IMR-90 (cell line): ENCODE measurements around the gene GAS7. TPM values are rescaled to one million over a fixed set of nuclear protein-coding genes. Genes with fewer than 3 reads are reported as not detected.

ENCODE experiments used
- ATAC-seq: fragments of 200-7000 bp; cut with Tn5 transposase; 2 replicates; pipeline ENCODE4 v1.9.1; 2020; ENCODE audit warnings: low read depth, mild to moderate bottlenecking, moderate library complexity
- BruUV-seq: library from RNA; stranded (reverse); fragments of 400-500 nt; replicated peaks from 2 replicates; lab custom pipeline; 2021; lab: Mats Ljungman, UMichigan
- CTCF ChIA-PET: fragments of 300-600 bp; formaldehyde crosslinking; extraction: SDS; loops from one replicate; lab custom pipeline; 2021; ENCODE audit warnings: antibody characterized with exemption; lab: Yijun Ruan, JAX
- POLR2A ChIA-PET: fragments of 300-600 bp; sonication (Branson Sonifier 250); formaldehyde crosslinking; loops from one replicate; lab custom pipeline; 2022; ENCODE audit warnings: antibody characterized with exemption; ENCODE audit not compliant: unreplicated experiment; lab: Charles Lee
- DNase-seq: peaks from one replicate; pipeline ENCODE4 v3.0.0; 2013
- H2AFZ ChIP-seq: replicated peaks from 2 replicates; pipeline ENCODE3; 2013; ENCODE audit warnings: low read length, mild to moderate bottlenecking; ENCODE audit not compliant: poor library complexity
- H2AK5ac ChIP-seq: 2 replicates; pipeline ENCODE4 v1.6.1; 2013; ENCODE audit warnings: low read depth, low read length, inconsistent platforms
- H2AK9ac ChIP-seq: replicated peaks from 2 replicates; pipeline ENCODE3; 2013; ENCODE audit warnings: mild to moderate bottlenecking, low read depth, low read length, moderate library complexity; ENCODE audit not compliant: poor library complexity
- H2BK120ac ChIP-seq: 2 replicates; pipeline ENCODE4 v1.6.1; 2013; ENCODE audit warnings: low read depth, low read length, inconsistent platforms
- H2BK15ac ChIP-seq: 3 replicates; pipeline ENCODE4 v1.6.1; 2013; ENCODE audit warnings: low read depth, low read length, inconsistent platforms
- H2BK20ac ChIP-seq: 2 replicates; pipeline ENCODE4 v1.6.1; 2013; ENCODE audit warnings: low read depth, mild to moderate bottlenecking, inconsistent platforms, low read length, moderate library complexity
- H2BK5ac ChIP-seq: 2 replicates; pipeline ENCODE4 v1.6.1; 2013; ENCODE audit warnings: mild to moderate bottlenecking, low read depth, low read length, inconsistent platforms; ENCODE audit not compliant: poor library complexity, severe bottlenecking
- H3K14ac ChIP-seq: replicated peaks from 2 replicates; pipeline ENCODE4 v1.6.1; 2013; ENCODE audit warnings: low read depth, low read length, inconsistent platforms
- H3K18ac ChIP-seq: 2 replicates; pipeline ENCODE4 v1.6.1; 2013; ENCODE audit warnings: low read depth, low read length, control low read depth
- H3K23ac ChIP-seq: 2 replicates; pipeline ENCODE4 v1.6.1; 2013; ENCODE audit warnings: low read depth, low read length, inconsistent platforms
- H3K27ac ChIP-seq: 2 replicates; pipeline ENCODE4 v1.5.1; 2013; ENCODE audit warnings: mild to moderate bottlenecking, control low read depth, low read length; ENCODE audit not compliant: insufficient read depth
- H3K27me3 ChIP-seq: 2 replicates; pipeline ENCODE4 v1.6.1; 2013; ENCODE audit warnings: low read length; ENCODE audit not compliant: control insufficient read depth, insufficient read depth
- H3K36me3 ChIP-seq: 2 replicates; pipeline ENCODE4 v1.6.1; 2013; ENCODE audit warnings: low read length, mixed read lengths; ENCODE audit not compliant: control insufficient read depth, insufficient read depth
- H3K4ac ChIP-seq: 2 replicates; pipeline ENCODE4 v1.6.1; 2013; ENCODE audit warnings: low read depth, low read length, inconsistent platforms
- H3K4me1 ChIP-seq: 2 replicates; pipeline ENCODE4 v1.6.1; 2013; ENCODE audit warnings: low read length, mixed read lengths; ENCODE audit not compliant: control insufficient read depth, insufficient read depth
- H3K4me2 ChIP-seq: 2 replicates; pipeline ENCODE4 v1.6.1; 2013; ENCODE audit warnings: low read depth, mild to moderate bottlenecking, control low read depth, low read length, moderate library complexity
- H3K4me3 ChIP-seq: 2 replicates; pipeline ENCODE4 v1.5.1; 2013; ENCODE audit warnings: low read depth, mild to moderate bottlenecking, control low read depth, low read length, moderate library complexity; ENCODE audit not compliant: insufficient read depth
- H3K56ac ChIP-seq: 2 replicates; pipeline ENCODE4 v1.6.1; 2013; ENCODE audit warnings: low read length, inconsistent platforms; ENCODE audit not compliant: insufficient read depth; ENCODE audit errors: extremely low read depth
- H3K79me1 ChIP-seq, 2 experiments: 2 replicates each; pipeline ENCODE4 v1.6.1; 2013; ENCODE audit warnings: low read length in 2 of 2, inconsistent platforms in 1 of 2, low read depth in 1 of 2
- H3K9ac ChIP-seq: 2 replicates; pipeline ENCODE4 v1.6.1; 2013; ENCODE audit warnings: low read depth, low read length, control low read depth
- H3K9me1 ChIP-seq: 2 replicates; pipeline ENCODE4 v1.6.1; 2013; ENCODE audit warnings: low read length, inconsistent platforms; ENCODE audit not compliant: insufficient read depth
- H3K9me3 ChIP-seq: 2 replicates; pipeline ENCODE4 v1.6.1; 2013; ENCODE audit warnings: low read length; ENCODE audit not compliant: control insufficient read depth, insufficient read depth
- H4K20me1 ChIP-seq: 2 replicates; pipeline ENCODE4 v1.6.1; 2013; ENCODE audit warnings: low read length, inconsistent platforms; ENCODE audit not compliant: insufficient read depth
- H4K5ac ChIP-seq: 2 replicates; pipeline ENCODE4 v1.6.1; 2013; ENCODE audit warnings: mild to moderate bottlenecking, low read depth, low read length, control low read depth
- H4K8ac ChIP-seq, 2 experiments: 2 replicates each; pipeline ENCODE4 v1.6.1; 2013; ENCODE audit warnings: low read depth in 2 of 2, low read length in 2 of 2, control low read depth in 1 of 2, inconsistent platforms in 1 of 2
- H4K91ac ChIP-seq: 2 replicates; pipeline ENCODE4 v1.6.1; 2013; ENCODE audit warnings: low read depth, low read length, inconsistent platforms; ENCODE audit not compliant: insufficient read depth
- BHLHE40 ChIP-seq: fragments of 150-350 bp; IDR thresholded peaks from 2 replicates; pipeline ENCODE4 v1.6.1; 2016; ENCODE audit warnings: mild to moderate bottlenecking, low read depth, low read length
- CEBPB ChIP-seq: IDR thresholded peaks from 2 replicates; pipeline ENCODE4 v1.6.1; 2012; ENCODE audit warnings: low read depth, low read length, improper control_type of control experiment
- CTCF ChIP-seq: conservative IDR thresholded peaks from 2 replicates; pipeline ENCODE4 v1.5.1; 2012; ENCODE audit warnings: mild to moderate bottlenecking, low read depth, low read length, improper control_type of control experiment
- MAFK ChIP-seq: IDR thresholded peaks from 2 replicates; pipeline ENCODE4 v1.6.1; 2012; ENCODE audit warnings: low read depth, low read length, improper control_type of control experiment
- MAZ ChIP-seq: IDR thresholded peaks from 2 replicates; pipeline ENCODE4 v1.6.1; 2012; ENCODE audit warnings: low read depth, mild to moderate bottlenecking, low read length, improper control_type of control experiment, moderate library complexity, borderline replicate concordance
- MXI1 ChIP-seq: IDR thresholded peaks from 2 replicates; pipeline ENCODE4 v1.6.1; 2012; ENCODE audit warnings: low read depth, mild to moderate bottlenecking, low read length, moderate library complexity, borderline replicate concordance
- NFE2L2 ChIP-seq: fragments of 150-350 bp; IDR thresholded peaks from 2 replicates; pipeline ENCODE4 v1.6.1; 2016; ENCODE audit warnings: low read depth, mild to moderate bottlenecking, low read length
- RAD21 ChIP-seq: IDR thresholded peaks from 2 replicates; pipeline ENCODE4 v1.6.1; 2012; ENCODE audit warnings: low read length, improper control_type of control experiment
- RCOR1 ChIP-seq: IDR thresholded peaks from 2 replicates; pipeline ENCODE4 v1.6.1; 2012; ENCODE audit warnings: mild to moderate bottlenecking, low read length, improper control_type of control experiment; ENCODE audit not compliant: insufficient replicate concordance
- SMC3 ChIP-seq: fragments of 150-350 bp; IDR thresholded peaks from 2 replicates; pipeline ENCODE4 v1.6.1; 2016; ENCODE audit warnings: low read depth, mild to moderate bottlenecking, antibody characterized with exemption, low read length, moderate library complexity
- WGBS, 2 experiments: methylation state at CpG; one replicate each; pipeline versions ENCODE4 v1.1.5 to v1.1.7; 2013; ENCODE audit warnings: missing lambda C conversion rate in 2 of 2; ENCODE audit not compliant: insufficient read length in 1 of 2; ENCODE audit errors: extremely low coverage in 2 of 2; 5-methylcytosine and 5-hydroxymethylcytosine counted together
- dilution Hi-C: fragments of 300-500 bp; cut with HindIII; formaldehyde crosslinking; loops from one replicate; pipeline ENCODE4 v1.14.3; 2018; ENCODE audit warnings: low sequenced_read_pairs; ENCODE audit not compliant: unreplicated experiment
- in situ Hi-C: fragments of 300-500 bp; cut with MboI; formaldehyde crosslinking; loops from 3 replicates; pipeline ENCODE4 v1.14.3; 2019; ENCODE audit warnings: low sequenced_read_pairs, inconsistent platforms, mixed read lengths
- intact Hi-C: fragments of 100-400 bp; cut with micrococcal nuclease; formaldehyde crosslinking; loops from 2 replicates; pipeline ENCODE4 v1.10.0; 2022
- polyA plus RNA-seq, 3 experiments: library from polyadenylated mRNA; depleted of rRNA; stranded (reverse); fragments of >200 nt; gene quantifications; 2 replicates each; pipeline ENCODE4 v1.2.3, GENCODE V29; 2012; ENCODE audit warnings: low replicate concordance in 1 of 3
- total RNA-seq: library from RNA; depleted of rRNA; stranded (reverse); fragments of >200 nt; gene quantifications from 2 replicates; pipeline ENCODE4 v1.2.3, GENCODE V29; 2012

GAS7 gene
- total and polyA plus RNA-seq, 2 of the 4 experiments (the other 2 are of a cell fraction) = 4.6 to 5.0 TPM

GRCh38 chr17:9907883-9908648 lies 290.3 kb downstream of the GAS7 start:
- H4K91ac ChIP-seq = peak overlapping the region; percentile 87; the same call in 1 of the 2 replicates
- H4K8ac ChIP-seq = peak overlapping the region in 1 of 2 experiments; percentile 10; a peak in 2 of 4 replicates
- H3K23ac ChIP-seq = no peak overlapping the region
- H2BK120ac ChIP-seq = peak overlapping the region; percentile 93
- ATAC-seq = peak; percentile 76
- in situ Hi-C loops = no loop called here
- peak overlapping the region; percentile 9; the same call in 1 of the 2 replicates for H3K4me2 ChIP-seq
- peak overlapping the region; percentile 26; the same call in 1 of the 2 replicates for H2AK5ac ChIP-seq
- H3K56ac ChIP-seq = no peak overlapping the region
- dilution Hi-C loops = no loop called here
- no peak overlapping the region for H3K9ac ChIP-seq
- peak overlapping the region; percentile 65 for H4K5ac ChIP-seq
- H2BK20ac ChIP-seq = peak overlapping the region; percentile 94
- peak; percentile 73 for DNase-seq
- 0 out of 3 replicates have a peak overlapping the region, but pooled peaks have one; percentile 32 for H2BK15ac ChIP-seq
- peaks cover 23% of the 10 kb centered on the region for H3K4me1 ChIP-seq
- POLR2A ChIA-PET = interaction anchor here (0.6 kb wide), 1 partner anchor 312 kb away, joined by 5 read pairs; no protein-coding TSS in a partner anchor
- no peaks in the 10 kb centered on the region for H4K20me1 ChIP-seq
- peak overlapping the region; percentile 49; the same call in 1 of the 2 replicates for H3K18ac ChIP-seq
- 40% methylated on average over 1 of the region's 12 CpGs; no CpG with 5 or more reads in 1 of the 2 experiments for WGBS, 2 experiments
- peak overlapping the region; percentile 59 for H2AFZ ChIP-seq
- H3K14ac ChIP-seq = no peak overlapping the region; the same call in 1 of the 2 replicates
- no TSS peak for BruUV-seq
- TF ChIP-seq CEBPB = no peak
- TF ChIP-seq MAZ = no peak
- TF ChIP-seq MXI1 = no peak
- no peak for TF ChIP-seq SMC3
- no peak for TF ChIP-seq MAFK
- TF ChIP-seq RCOR1 = no peak
- no peak for TF ChIP-seq NFE2L2
- no peak for TF ChIP-seq RAD21
- no peak for TF ChIP-seq CTCF
- no peak for TF ChIP-seq BHLHE40
- H3K9me1 ChIP-seq = no peaks in the 10 kb centered on the region; the same call in 1 of the 2 replicates
- no peaks in the 10 kb centered on the region for H3K36me3 ChIP-seq
- intact Hi-C loops = no loop called here
- H2AK9ac ChIP-seq = peak overlapping the region; percentile 66
- no peaks in the 10 kb centered on the region for H3K79me1 ChIP-seq
- no peak overlapping the region for H3K4me3 ChIP-seq
- no peaks in the 10 kb centered on the region for H3K27me3 ChIP-seq
- CTCF ChIA-PET = interaction anchor here (0.6 to 1.3 kb wide), 3 partner anchors 21 to 179 kb away, joined by 4 to 5 read pairs (median 4); no protein-coding TSS in a partner anchor
- H2BK5ac ChIP-seq = no peak overlapping the region
- H3K27ac ChIP-seq = peak overlapping the region; percentile 79; the same call in 1 of the 2 replicates
- H3K4ac ChIP-seq = peak overlapping the region; percentile 48
- no peaks in the 10 kb centered on the region for H3K9me3 ChIP-seq
